Hepatocyte (in vitro differentiated cells): ENCODE data around the gene CAVIN3. TPM values are rescaled to one million over a fixed set of nuclear protein-coding genes. Genes with fewer than 3 reads are reported as not detected.

Source experiments
- DNase-seq: peaks from one replicate; pipeline ENCODE4 v3.0.0-alpha.2; 2016; ENCODE audit warnings: low spot score
- H2AFZ ChIP-seq: fragments of 200-600 bp; sonication (generic); 2 replicates; pipeline ENCODE4 v1.6.0; 2016; ENCODE audit warnings: antibody characterized with exemption, mild to moderate bottlenecking
- H3K27ac ChIP-seq: fragments of 200-600 bp; sonication (generic); 2 replicates; pipeline ENCODE4 v1.5.1; 2016; ENCODE audit warnings: mild to moderate bottlenecking
- H3K27me3 ChIP-seq: fragments of 200-600 bp; sonication (generic); 2 replicates; pipeline ENCODE4 v1.6.1; 2016
- H3K36me3 ChIP-seq: fragments of 200-600 bp; sonication (generic); replicated peaks from 2 replicates; pipeline ENCODE4 v1.5.1; 2016; ENCODE audit warnings: low read depth; ENCODE audit not compliant: insufficient read depth
- H3K4me1 ChIP-seq: fragments of 200-600 bp; sonication (generic); 2 replicates; pipeline ENCODE4 v1.5.1; 2016; ENCODE audit warnings: mild to moderate bottlenecking, moderate library complexity; ENCODE audit not compliant: insufficient read depth
- H3K4me2 ChIP-seq: fragments of 200-600 bp; sonication (generic); 2 replicates; pipeline ENCODE4 v1.6.0; 2016
- H3K4me3 ChIP-seq: fragments of 200-600 bp; sonication (generic); 2 replicates; pipeline ENCODE4 v1.5.1; 2016; ENCODE audit warnings: mild to moderate bottlenecking
- H3K79me2 ChIP-seq: fragments of 200-600 bp; sonication (generic); 2 replicates; pipeline ENCODE4 v1.6.0; 2017; ENCODE audit warnings: mild to moderate bottlenecking
- H3K9me2 ChIP-seq: fragments of 200-600 bp; sonication (generic); replicated peaks from 2 replicates; pipeline ENCODE4 v1.6.0; 2017; ENCODE audit warnings: mild to moderate bottlenecking; ENCODE audit not compliant: insufficient read depth
- H3K9me3 ChIP-seq: fragments of 200-600 bp; sonication (generic); 2 replicates; pipeline ENCODE4 v1.5.1; 2016; ENCODE audit warnings: low read depth, mild to moderate bottlenecking
- H4K20me1 ChIP-seq: fragments of 200-600 bp; sonication (generic); 2 replicates; pipeline ENCODE4 v1.6.0; 2016; ENCODE audit warnings: mild to moderate bottlenecking; ENCODE audit not compliant: insufficient read depth, poor library complexity, severe bottlenecking
- EZH2 ChIP-seq: fragments of 200-600 bp; sonication (generic); IDR thresholded peaks from 2 replicates; pipeline ENCODE4 v1.6.1; 2016; ENCODE audit warnings: antibody characterized with exemption, mild to moderate bottlenecking, borderline replicate concordance
- EZH2phosphoT487 ChIP-seq: fragments of 200-600 bp; sonication (generic); IDR thresholded peaks from one replicate; pipeline ENCODE4 v1.6.1; 2018; ENCODE audit warnings: antibody characterized with exemption, mild to moderate bottlenecking, low read depth, moderate library complexity; ENCODE audit not compliant: unreplicated experiment, severe bottlenecking
- WGBS: methylation state at CpG from one replicate; pipeline ENCODE4 v1.1.6; 2016; ENCODE audit warnings: low lambda C conversion rate; ENCODE audit errors: missing lambda C conversion rate; 5-methylcytosine and 5-hydroxymethylcytosine counted together
- polyA plus RNA-seq: library from polyadenylated mRNA; unstranded; fragments of >200 nt; fragmentation: Nextera tagmentation; extraction: Ambion mirVana; gene quantifications from 2 replicates; pipeline ENCODE4 v1.2.1, GENCODE V29; 2016
- total RNA-seq: library from RNA; depleted of rRNA; stranded (reverse); fragments of >200 nt; gene quantifications from 2 replicates; pipeline ENCODE4 v1.2.3, GENCODE V29; 2014
- TF ChIP-seq, protein P1 (sequence below): fragments of 200-600 bp; sonication (generic); IDR thresholded peaks from 2 replicates; pipeline ENCODE4 v1.5.1; 2016; ENCODE audit warnings: antibody characterized with exemption, mild to moderate bottlenecking; ENCODE audit not compliant: poor library complexity

The CAVIN3 gene
- total and polyA plus RNA-seq, 2 experiments from 2014 or later: 93.3 to 115 TPM

DNA sequence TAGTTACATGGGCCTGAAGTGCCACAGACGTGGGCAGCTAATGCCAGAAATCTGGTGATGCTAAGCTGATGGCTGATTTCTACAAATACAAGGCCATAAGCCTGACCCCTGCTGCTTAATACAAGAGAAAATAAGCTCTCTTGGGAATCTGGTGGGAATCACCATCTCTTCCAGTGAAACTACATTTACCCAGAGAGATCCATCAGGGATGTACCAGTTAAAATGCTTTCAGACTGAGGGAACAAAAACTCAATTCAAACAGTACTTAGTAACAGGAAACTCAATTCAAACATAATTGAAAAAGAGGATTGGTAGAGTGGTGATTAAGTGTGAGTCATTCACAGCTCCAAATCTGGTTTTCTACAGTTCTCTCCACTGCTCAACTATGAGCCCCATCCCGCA is 1.7 kb upstream of the CAVIN3 start:
- TF ChIP-seq, protein P1, sequence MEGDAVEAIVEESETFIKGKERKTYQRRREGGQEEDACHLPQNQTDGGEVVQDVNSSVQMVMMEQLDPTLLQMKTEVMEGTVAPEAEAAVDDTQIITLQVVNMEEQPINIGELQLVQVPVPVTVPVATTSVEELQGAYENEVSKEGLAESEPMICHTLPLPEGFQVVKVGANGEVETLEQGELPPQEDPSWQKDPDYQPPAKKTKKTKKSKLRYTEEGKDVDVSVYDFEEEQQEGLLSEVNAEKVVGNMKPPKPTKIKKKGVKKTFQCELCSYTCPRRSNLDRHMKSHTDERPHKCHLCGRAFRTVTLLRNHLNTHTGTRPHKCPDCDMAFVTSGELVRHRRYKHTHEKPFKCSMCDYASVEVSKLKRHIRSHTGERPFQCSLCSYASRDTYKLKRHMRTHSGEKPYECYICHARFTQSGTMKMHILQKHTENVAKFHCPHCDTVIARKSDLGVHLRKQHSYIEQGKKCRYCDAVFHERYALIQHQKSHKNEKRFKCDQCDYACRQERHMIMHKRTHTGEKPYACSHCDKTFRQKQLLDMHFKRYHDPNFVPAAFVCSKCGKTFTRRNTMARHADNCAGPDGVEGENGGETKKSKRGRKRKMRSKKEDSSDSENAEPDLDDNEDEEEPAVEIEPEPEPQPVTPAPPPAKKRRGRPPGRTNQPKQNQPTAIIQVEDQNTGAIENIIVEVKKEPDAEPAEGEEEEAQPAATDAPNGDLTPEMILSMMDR: no peak
- TF ChIP-seq EZH2 (no peak), EZH2phosphoT487 (no peak)
- Histone ChIP-seq H4K20me1 (no peaks in the 10 kb centered on the region), H3K4me2 (no peak overlapping the region), H3K36me3 (no peaks in the 10 kb centered on the region), H3K9me2 (no peaks in the 10 kb centered on the region), H3K27me3 (no peaks in the 10 kb centered on the region), H3K4me3 (no peak overlapping the region), H3K27ac (peak overlapping the region; percentile 97), H3K79me2 (peaks cover 6% of the 10 kb centered on the region), H2AFZ (no peak overlapping the region), H3K4me1 (peaks cover 27% of the 10 kb centered on the region), H3K9me3 (no peaks in the 10 kb centered on the region)
- no peak for DNase-seq
- 82% methylated on average over 2 of the region's 2 CpGs for WGBS

DNA sequence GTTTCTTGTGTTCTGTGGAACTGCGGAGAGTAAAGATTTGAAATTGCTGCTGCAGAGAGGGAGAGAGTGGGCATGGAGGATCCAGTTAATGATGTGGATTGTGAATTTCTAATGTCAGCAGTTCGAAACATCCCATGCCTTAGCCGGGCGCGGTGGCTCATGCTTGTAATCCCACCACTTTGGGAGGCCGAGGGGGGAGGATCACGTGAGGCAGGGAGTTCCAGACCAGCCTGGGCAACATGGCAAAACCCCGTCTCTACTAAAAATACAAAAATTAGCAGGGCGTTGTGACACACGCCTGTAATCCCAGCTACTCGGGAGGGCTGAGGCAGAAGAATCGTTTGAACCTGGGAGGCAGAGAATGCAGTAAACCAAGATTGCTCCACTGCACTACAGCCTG is 1.1 kb upstream of the CAVIN3 start:
- Histone ChIP-seq H3K27me3 (no peaks in the 10 kb centered on the region), H2AFZ (no peak overlapping the region), H3K9me3 (no peaks in the 10 kb centered on the region), H3K4me2 (peak overlapping the region; percentile 92), H3K9me2 (no peaks in the 10 kb centered on the region), H3K36me3 (no peaks in the 10 kb centered on the region), H3K79me2 (peaks cover 6% of the 10 kb centered on the region), H3K4me3 (no peak overlapping the region), H3K4me1 (peaks cover 27% of the 10 kb centered on the region), H3K27ac (peak overlapping the region; percentile 97), H4K20me1 (no peaks in the 10 kb centered on the region)
- WGBS: 76% methylated on average over 12 of the region's 12 CpGs
- TF ChIP-seq EZH2 (no peak), EZH2phosphoT487 (no peak)
- TF ChIP-seq, protein P1: no peak
- DNase-seq: no peak

DNA sequence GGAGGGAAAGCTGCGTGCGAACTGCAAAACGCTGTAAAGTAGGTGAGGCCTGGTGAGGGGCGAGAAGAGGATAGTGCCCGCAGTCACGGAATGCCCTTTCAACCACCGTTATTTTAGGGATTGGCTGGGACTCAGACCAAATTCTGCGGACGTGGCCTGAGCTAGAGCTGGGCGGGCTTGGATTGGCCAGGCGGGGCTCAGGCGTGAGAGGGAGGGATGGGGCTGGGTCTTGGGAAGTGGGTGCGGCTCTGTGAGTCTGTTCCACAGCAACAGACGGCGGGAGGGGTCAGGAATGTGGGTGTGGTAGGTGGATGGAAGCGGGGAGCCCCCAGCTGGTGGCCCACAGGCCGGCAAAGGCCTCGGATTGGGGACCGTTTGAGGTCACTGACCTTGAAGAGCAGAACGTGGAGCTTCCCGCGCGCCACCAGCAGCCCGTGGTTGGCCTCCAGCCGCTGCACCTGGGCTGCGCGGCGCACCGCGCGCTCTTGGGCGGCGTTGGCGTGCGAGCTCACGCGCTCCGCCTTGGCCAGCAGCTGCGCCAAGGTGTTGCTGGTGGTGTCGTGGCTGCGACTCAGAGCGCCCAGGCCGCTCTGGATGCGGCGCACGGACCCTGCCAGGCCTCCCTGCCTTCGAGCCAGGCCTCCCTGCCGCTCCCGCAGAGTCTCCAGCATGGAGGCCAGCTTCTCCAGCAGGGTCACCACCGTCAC is 444 bp downstream of the CAVIN3 start:
- no peaks in the 10 kb centered on the region for H3K27me3 ChIP-seq

More for the DNA sequence above, 444 bp downstream of the CAVIN3 start:
- Histone ChIP-seq H3K9me3 (no peaks in the 10 kb centered on the region), H2AFZ (peak overlapping the region; percentile 83), H3K4me2 (peak overlapping the region; percentile 92), H3K4me1 (peaks cover 27% of the 10 kb centered on the region), H3K27ac (peak overlapping the region; percentile 97), H3K9me2 (no peaks in the 10 kb centered on the region), H3K4me3 (peak overlapping the region; percentile 27), H4K20me1 (no peaks in the 10 kb centered on the region), H3K36me3 (no peaks in the 10 kb centered on the region), H3K79me2 (peaks cover 6% of the 10 kb centered on the region)
- TF ChIP-seq, protein P1: no peak
- TF ChIP-seq EZH2phosphoT487 (no peak), EZH2 (no peak)
- WGBS: 9% methylated on average over 45 of the region's 50 CpGs
- peak; percentile 88 for DNase-seq
